Panc1 (cell line): Measurements from ENCODE around the gene AMIGO2. TPM values are rescaled to one million over a fixed set of nuclear protein-coding genes. Genes with fewer than 3 reads are reported as not detected.

ENCODE experiments used
- ATAC-seq: fragments of 200-7000 bp; cut with Tn5 transposase; 2 replicates; pipeline ENCODE4 v1.9.1; 2020; ENCODE audit warnings: mild to moderate bottlenecking, moderate library complexity
- BruUV-seq: library from RNA; stranded (reverse); fragments of 400-500 nt; replicated peaks from 2 replicates; lab custom pipeline; 2021; lab: Mats Ljungman, UMichigan
- CTCF ChIA-PET: fragments of 300-600 bp; sonication (Branson Sonifier 250); formaldehyde crosslinking; loops from one replicate; lab custom pipeline; 2022; ENCODE audit warnings: antibody characterized with exemption; lab: Charles Lee
- POLR2A ChIA-PET: fragments of 300-600 bp; sonication (Branson Sonifier 250); formaldehyde crosslinking; loops from one replicate; lab custom pipeline; 2022; ENCODE audit warnings: antibody characterized with exemption; lab: Charles Lee
- DNase-seq: peaks from one replicate; pipeline ENCODE4 v3.0.0-alpha.2; 2010; ENCODE audit warnings: low read depth, low spot score
- H3K27ac ChIP-seq: 2 replicates; pipeline ENCODE4 v1.5.1; 2011; ENCODE audit warnings: mild to moderate bottlenecking, low read length, inconsistent platforms
- H3K27me3 ChIP-seq: fragments of 200-500 bp; sonication (Bioruptor generic); 2 replicates; pipeline ENCODE4 v1.6.0; 2014; ENCODE audit warnings: low read length, inconsistent platforms; ENCODE audit not compliant: control insufficient read depth, insufficient read depth
- H3K36me3 ChIP-seq: fragments of 200-500 bp; sonication (Bioruptor generic); 2 replicates; pipeline ENCODE4 v1.5.1; 2014; ENCODE audit warnings: inconsistent platforms, mild to moderate bottlenecking, low read length, moderate library complexity; ENCODE audit not compliant: control insufficient read depth, insufficient read depth
- H3K4me1 ChIP-seq: 2 replicates; pipeline ENCODE4 v1.5.1; 2011; ENCODE audit warnings: inconsistent platforms, mild to moderate bottlenecking, low read length, moderate library complexity; ENCODE audit not compliant: control insufficient read depth, insufficient read depth
- H3K4me3 ChIP-seq, 2 experiments: 2 replicates each; pipeline ENCODE4 v1.5.1; 2011 to 2012; ENCODE audit warnings: low read depth in 2 of 2, low read length in 2 of 2, mild to moderate bottlenecking in 2 of 2, inconsistent platforms in 1 of 2, moderate library complexity in 1 of 2
- H3K9me3 ChIP-seq: fragments of 200-500 bp; sonication (Bioruptor generic); 2 replicates; pipeline ENCODE4 v1.5.1; 2014; ENCODE audit warnings: low read depth, mild to moderate bottlenecking, inconsistent platforms, low read length, moderate library complexity; ENCODE audit not compliant: control insufficient read depth, insufficient read depth
- CTCF ChIP-seq: fragments of 450-650 bp; IDR thresholded peaks from 2 replicates; pipeline ENCODE4 v1.5.1; 2017; ENCODE audit warnings: mild to moderate bottlenecking
- POLR2AphosphoS5 ChIP-seq: IDR thresholded peaks from 2 replicates; pipeline ENCODE4 v1.6.1; 2012; ENCODE audit warnings: mild to moderate bottlenecking, low read depth, low read length, moderate library complexity
- REST ChIP-seq, 2 experiments: IDR thresholded peaks; 2 replicates each; pipeline ENCODE4 v1.6.1; 2011 to 2012; ENCODE audit warnings: low read depth in 2 of 2, control low read depth in 1 of 2, low read length in 1 of 2, mild to moderate bottlenecking in 1 of 2, moderate library complexity in 1 of 2; ENCODE audit not compliant: insufficient read depth in 1 of 2
- SIN3A ChIP-seq: IDR thresholded peaks from 2 replicates; pipeline ENCODE4 v1.6.1; 2012; ENCODE audit warnings: low read depth, mild to moderate bottlenecking, low read length, moderate library complexity, borderline replicate concordance; ENCODE audit not compliant: insufficient read depth
- TCF7L2 ChIP-seq: IDR thresholded peaks from 2 replicates; pipeline ENCODE4 v1.6.1; 2011; ENCODE audit warnings: mild to moderate bottlenecking, low read depth, low read length, inconsistent platforms
- in situ Hi-C: cut with HindIII; loops from 2 replicates; pipeline ENCODE4 v1.10.0; 2016; ENCODE audit warnings: low sequenced_read_pairs, low pct_unique_long_range_greater_than_20kb
- intact Hi-C: fragments of 100-400 bp; cut with micrococcal nuclease; formaldehyde crosslinking; loops from one replicate; pipeline ENCODE4 v1.10.0; 2022; ENCODE audit not compliant: unreplicated experiment
- total RNA-seq: library from RNA; stranded (reverse); gene quantifications from one replicate; pipeline ENCODE4 v1.2.1, GENCODE V29; 2021; ENCODE audit not compliant: unreplicated experiment

AMIGO2 gene
- total RNA-seq, 1 experiment from 2014 or later = 21.8 TPM

DNA sequence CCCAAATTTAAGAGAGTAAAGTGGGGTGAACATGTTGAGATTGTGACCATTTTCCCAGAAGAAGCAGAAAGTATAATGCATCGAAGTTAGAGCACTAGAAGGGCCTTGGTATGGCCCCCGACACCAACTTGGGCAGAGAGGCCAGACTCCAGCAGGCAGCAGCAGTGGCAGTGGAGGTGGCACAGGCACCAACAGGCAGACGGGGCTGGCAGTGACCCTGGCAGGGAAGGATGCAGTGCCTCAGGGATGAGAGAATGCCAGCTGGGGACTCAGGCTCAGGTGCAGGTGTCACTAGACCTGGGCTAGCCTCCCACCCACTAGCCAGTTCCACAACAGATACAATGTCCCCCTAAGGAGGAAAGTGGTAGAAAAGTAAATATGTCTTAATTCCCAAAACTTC is 27.7 kb upstream of the AMIGO2 start:
- DNase-seq = no peak
- Histone ChIP-seq H3K27ac (no peak overlapping the region), H3K4me1 (no peaks in the 10 kb centered on the region; the same call in 1 of the 2 replicates), H3K36me3 (no peaks in the 10 kb centered on the region), H3K4me3 (no peak overlapping the region), H3K9me3 (no peaks in the 10 kb centered on the region), H3K27me3 (no peaks in the 10 kb centered on the region)
- BruUV-seq = no TSS peak
- POLR2A ChIA-PET = no interaction called here
- intact Hi-C loops = no loop called here
- ATAC-seq = no peak
- CTCF ChIA-PET = no interaction called here
- in situ Hi-C loops = no loop called here
- TF ChIP-seq TCF7L2 = no peak
- TF ChIP-seq POLR2AphosphoS5 = no peak
- TF ChIP-seq REST (IDR thresholded peaks at IDR 0.05; ENCODE audit: insufficient read depth in 1 of 2, low read depth in 2 of 2, low read length in 1 of 2) = no peak
- TF ChIP-seq SIN3A = no peak
- TF ChIP-seq CTCF = no peak

DNA sequence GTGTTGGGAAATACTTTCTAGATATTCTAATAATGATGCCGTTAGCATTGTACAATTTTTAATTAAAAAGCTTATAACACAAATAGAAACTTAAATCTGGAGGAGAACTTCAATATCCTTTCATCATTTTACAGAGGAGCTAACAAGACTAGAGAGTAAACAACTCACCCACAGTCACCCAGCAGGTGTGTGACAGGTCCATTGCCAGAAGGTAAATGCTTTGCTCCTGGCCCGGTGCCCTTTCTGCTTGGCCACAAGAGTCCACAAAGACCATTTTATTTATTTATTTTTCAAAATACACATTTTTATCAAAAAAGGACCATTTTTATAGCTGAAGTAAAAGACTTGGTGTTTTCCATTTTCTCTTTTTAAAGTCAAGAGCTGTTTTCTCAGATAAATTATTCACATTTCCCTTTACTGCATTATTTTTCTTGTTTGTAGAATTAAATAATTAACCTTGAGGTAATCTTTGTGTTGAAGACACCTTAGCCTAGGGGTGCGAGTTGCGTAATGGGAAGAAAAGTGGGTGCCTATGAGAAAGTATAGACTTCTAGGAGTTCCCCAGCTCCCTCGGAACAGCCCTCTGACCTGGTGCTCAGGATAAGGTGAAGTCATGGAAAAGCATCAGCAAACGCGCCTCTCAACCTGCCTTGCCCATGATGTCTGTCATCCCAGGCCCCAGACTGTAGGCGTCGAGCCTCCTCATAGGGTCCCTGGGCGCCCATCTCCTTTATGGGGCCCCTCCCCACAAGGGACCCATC is 26.3 kb upstream of the AMIGO2 start:
- no peaks in the 10 kb centered on the region; the same call in 1 of the 2 replicates for H3K4me1 ChIP-seq
- intact Hi-C loops (no loop called here), in situ Hi-C loops (no loop called here)
- POLR2A ChIA-PET = interaction anchor here (0.6 to 1.1 kb wide), 2 partner anchors 34 to 580 kb away, joined by 3 to 6 read pairs; no protein-coding TSS in a partner anchor
- no peak overlapping the region; the same call in 1 of the 2 replicates for H3K27ac ChIP-seq
- no peaks in the 10 kb centered on the region for H3K27me3 ChIP-seq
- DNase-seq (no peak), ATAC-seq (no peak)
- no peaks in the 10 kb centered on the region for H3K36me3 ChIP-seq
- CTCF ChIA-PET = no interaction called here
- BruUV-seq = no TSS peak
- H3K9me3 ChIP-seq = no peaks in the 10 kb centered on the region
- no peak overlapping the region for H3K4me3 ChIP-seq
- TF ChIP-seq POLR2AphosphoS5 = no peak
- TF ChIP-seq REST (IDR thresholded peaks at IDR 0.05; ENCODE audit: insufficient read depth in 1 of 2, low read depth in 2 of 2, low read length in 1 of 2) = no peak
- no peak for TF ChIP-seq SIN3A
- TF ChIP-seq TCF7L2 = no peak
- no peak for TF ChIP-seq CTCF
